ENCODE data around the gene TBC1D9B.

The TBC1D9B gene

GRCh38 chr5:179833056-179833708 is 74.5 kb downstream of the TBC1D9B start:
- Histone ChIP-seq H3K27ac (ENCODE audit: low read depth, low read length) (no peak overlapping the region), H3K4me1 (ENCODE audit: control insufficient read depth, insufficient read depth, low read length) (no peaks in the 10 kb centered on the region)

GRCh38 chr5:179832039-179832745 is 75.5 kb downstream of the TBC1D9B start:
- no peaks in the 10 kb centered on the region for H3K27me3 ChIP-seq (ENCODE audit: control insufficient read depth, insufficient read depth, low read length)
- no peaks in the 10 kb centered on the region for H3K4me1 ChIP-seq (ENCODE audit: control insufficient read depth, insufficient read depth, low read length)
- H3K36me3 ChIP-seq (ENCODE audit: control insufficient read depth, insufficient read depth, low read length) = peaks cover 54% of the 10 kb centered on the region
- H3K27ac ChIP-seq (ENCODE audit: low read depth, low read length) = no peak overlapping the region
- H3K4me3 ChIP-seq (ENCODE audit: low read length) = no peak overlapping the region
- no peak overlapping the region for H3K9ac ChIP-seq (ENCODE audit: low read length)

More at GRCh38 chr5:179833056-179833708, 74.5 kb downstream of the TBC1D9B start:
- no peak overlapping the region for H3K4me3 ChIP-seq (ENCODE audit: low read length)
- H3K27me3 ChIP-seq (ENCODE audit: control insufficient read depth, insufficient read depth, low read length) = no peaks in the 10 kb centered on the region
- peaks cover 58% of the 10 kb centered on the region for H3K36me3 ChIP-seq (ENCODE audit: control insufficient read depth, insufficient read depth, low read length)
- H3K9ac ChIP-seq (ENCODE audit: low read length) = no peak overlapping the region

DNA sequence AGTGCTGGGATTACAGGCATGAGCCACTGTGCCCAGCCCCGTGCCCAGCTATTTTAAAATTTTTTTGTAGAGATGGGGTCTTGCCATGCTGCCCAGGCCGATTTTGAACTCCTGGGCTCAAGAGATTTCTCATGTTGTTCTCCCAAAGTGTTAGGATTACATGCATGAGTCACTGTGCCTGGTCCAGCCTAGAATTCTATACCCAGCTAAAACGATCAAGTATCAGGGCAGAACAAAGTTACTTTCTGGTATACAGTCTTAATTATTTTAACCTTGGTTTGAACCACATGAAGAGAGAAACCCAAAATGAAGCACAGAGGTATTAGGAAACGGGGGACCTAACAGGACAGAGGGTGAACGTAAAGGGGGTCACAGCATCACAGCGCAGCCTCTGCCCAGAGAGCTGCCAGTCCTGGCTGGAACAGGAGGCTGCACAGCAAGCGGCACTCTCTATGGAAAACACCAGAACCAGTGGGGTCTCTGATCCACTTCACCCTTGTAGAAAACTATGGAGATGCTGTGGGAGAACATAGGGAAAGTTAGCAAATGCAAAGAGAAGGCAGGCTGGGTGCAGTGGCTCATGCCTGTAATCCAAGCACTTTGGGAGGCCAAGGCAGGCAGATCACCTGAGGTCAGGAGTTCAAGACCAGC is 76.8 kb downstream of the TBC1D9B start:
- no peak overlapping the region for H3K27ac ChIP-seq (ENCODE audit: low read depth, low read length)
- H3K9ac ChIP-seq (ENCODE audit: low read length) = no peak overlapping the region
- no peaks in the 10 kb centered on the region for H3K27me3 ChIP-seq (ENCODE audit: control insufficient read depth, insufficient read depth, low read length)
- H3K4me1 ChIP-seq (ENCODE audit: control insufficient read depth, insufficient read depth, low read length) = no peaks in the 10 kb centered on the region
- peaks cover 44% of the 10 kb centered on the region for H3K36me3 ChIP-seq (ENCODE audit: control insufficient read depth, insufficient read depth, low read length)
- H3K4me3 ChIP-seq (ENCODE audit: low read length) = no peak overlapping the region

DNA sequence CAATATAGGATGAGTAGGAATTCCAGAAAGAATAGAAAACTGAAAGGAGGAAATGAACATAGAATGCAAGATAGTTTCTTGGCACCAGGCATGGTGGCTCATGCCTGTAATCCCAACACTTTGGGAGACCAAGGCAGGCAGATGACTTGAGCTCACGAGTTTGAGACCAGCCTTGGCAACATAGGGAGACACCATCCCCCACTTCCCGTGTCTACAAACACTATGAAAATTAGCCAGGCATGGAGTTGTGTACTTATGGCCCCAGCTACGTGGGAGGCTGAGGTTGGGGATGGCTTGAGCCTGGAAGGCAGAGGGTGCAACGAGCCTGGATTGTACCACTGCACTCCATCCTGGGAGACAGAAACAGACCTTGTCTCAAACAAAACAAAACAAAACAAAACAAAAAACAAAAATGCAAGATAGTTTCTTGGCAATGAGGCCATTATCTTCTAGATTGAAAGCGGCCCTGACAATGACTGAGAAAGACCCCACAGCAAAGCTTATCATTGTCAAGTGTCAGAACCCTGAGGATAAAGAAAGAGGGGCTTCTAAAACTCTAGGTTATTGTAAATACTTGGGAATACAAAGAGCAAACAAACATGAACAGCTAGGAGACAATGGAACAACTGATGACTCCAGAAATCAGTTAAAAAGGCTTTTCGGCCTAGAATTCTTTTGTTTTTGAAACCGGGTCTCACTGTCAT is 77.8 kb downstream of the TBC1D9B start:
- no peak overlapping the region for H3K4me3 ChIP-seq (ENCODE audit: low read length)
- peaks cover 54% of the 10 kb centered on the region for H3K36me3 ChIP-seq (ENCODE audit: control insufficient read depth, insufficient read depth, low read length)
- H3K27me3 ChIP-seq (ENCODE audit: control insufficient read depth, insufficient read depth, low read length) = no peaks in the 10 kb centered on the region
- H3K27ac ChIP-seq (ENCODE audit: low read depth, low read length) = no peak overlapping the region
- no peaks in the 10 kb centered on the region for H3K4me1 ChIP-seq (ENCODE audit: control insufficient read depth, insufficient read depth, low read length)
- H3K9ac ChIP-seq (ENCODE audit: low read length) = no peak overlapping the region

- no peak overlapping the region for H3K27ac ChIP-seq (ENCODE audit: low read depth, low read length)
- H3K27me3 ChIP-seq (ENCODE audit: control insufficient read depth, insufficient read depth, low read length) = no peaks in the 10 kb centered on the region
- peaks cover 63% of the 10 kb centered on the region for H3K36me3 ChIP-seq (ENCODE audit: control insufficient read depth, insufficient read depth, low read length)
- H3K9ac ChIP-seq (ENCODE audit: low read length) = no peak overlapping the region
- H3K4me1 ChIP-seq (ENCODE audit: control insufficient read depth, insufficient read depth, low read length) = no peaks in the 10 kb centered on the region
- no peak overlapping the region for H3K4me3 ChIP-seq (ENCODE audit: low read length)
Measured at GRCh38 chr5:179828756-179829421, 78.8 kb downstream of the TBC1D9B start.

DNA sequence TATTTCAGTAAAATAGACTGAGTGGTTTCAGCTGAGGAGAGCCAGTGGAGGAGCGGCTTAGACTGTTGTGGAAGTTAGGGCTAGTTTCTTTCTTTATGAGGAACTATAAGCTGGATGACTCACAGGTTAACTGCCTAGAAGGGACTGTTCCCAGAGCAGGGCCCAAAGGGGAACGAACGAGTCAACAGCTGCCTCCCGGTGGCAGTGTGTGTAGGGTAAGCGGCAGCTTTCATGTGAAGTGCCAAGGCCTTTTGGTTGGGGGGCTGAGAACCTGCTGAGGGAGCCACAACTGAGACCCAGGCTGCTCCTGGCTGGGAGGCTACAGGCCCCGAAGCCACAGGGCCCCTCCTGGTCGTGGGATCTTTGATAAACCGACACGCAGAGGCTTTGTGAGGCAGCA is 80.0 kb downstream of the TBC1D9B start:
- H3K4me1 ChIP-seq (ENCODE audit: control insufficient read depth, insufficient read depth, low read length) = peaks cover 5% of the 10 kb centered on the region
- no peak overlapping the region for H3K4me3 ChIP-seq (ENCODE audit: low read length)
- H3K9ac ChIP-seq (ENCODE audit: low read length) = no peak overlapping the region
- H3K27ac ChIP-seq (ENCODE audit: low read depth, low read length) = no peak overlapping the region
- H3K36me3 ChIP-seq (ENCODE audit: control insufficient read depth, insufficient read depth, low read length) = peaks cover 63% of the 10 kb centered on the region
- no peaks in the 10 kb centered on the region for H3K27me3 ChIP-seq (ENCODE audit: control insufficient read depth, insufficient read depth, low read length)

- no peak overlapping the region for H3K27ac ChIP-seq (ENCODE audit: low read depth, low read length)
- H3K36me3 ChIP-seq (ENCODE audit: control insufficient read depth, insufficient read depth, low read length) = peaks cover 49% of the 10 kb centered on the region
- no peaks in the 10 kb centered on the region for H3K27me3 ChIP-seq (ENCODE audit: control insufficient read depth, insufficient read depth, low read length)
Measured at GRCh38 chr5:179825655-179826182, 82.0 kb downstream of the TBC1D9B start.

GRCh38 chr5:179824745-179825112 is 83.0 kb downstream of the TBC1D9B start:
- Histone ChIP-seq H3K9ac (ENCODE audit: low read length) (no peak overlapping the region), H3K36me3 (ENCODE audit: control insufficient read depth, insufficient read depth, low read length) (peaks cover 42% of the 10 kb centered on the region), H3K4me1 (ENCODE audit: control insufficient read depth, insufficient read depth, low read length) (peaks cover 20% of the 10 kb centered on the region), H3K4me3 (ENCODE audit: low read length) (no peak overlapping the region), H3K27me3 (ENCODE audit: control insufficient read depth, insufficient read depth, low read length) (no peaks in the 10 kb centered on the region), H3K27ac (ENCODE audit: low read depth, low read length) (no peak overlapping the region)

More at GRCh38 chr5:179825655-179826182, 82.0 kb downstream of the TBC1D9B start:
- H3K9ac ChIP-seq (ENCODE audit: low read length) = no peak overlapping the region
- H3K4me1 ChIP-seq (ENCODE audit: control insufficient read depth, insufficient read depth, low read length) = peaks cover 13% of the 10 kb centered on the region
- H3K4me3 ChIP-seq (ENCODE audit: low read length) = no peak overlapping the region

- H3K27ac ChIP-seq (ENCODE audit: low read depth, low read length) = no peak overlapping the region
- H3K4me3 ChIP-seq (ENCODE audit: low read length) = no peak overlapping the region
- H3K9ac ChIP-seq (ENCODE audit: low read length) = no peak overlapping the region
- peaks cover 38% of the 10 kb centered on the region for H3K36me3 ChIP-seq (ENCODE audit: control insufficient read depth, insufficient read depth, low read length)
- peaks cover 25% of the 10 kb centered on the region for H3K4me1 ChIP-seq (ENCODE audit: control insufficient read depth, insufficient read depth, low read length)
- no peaks in the 10 kb centered on the region for H3K27me3 ChIP-seq (ENCODE audit: control insufficient read depth, insufficient read depth, low read length)
Measured at GRCh38 chr5:179823937-179824744, 83.6 kb downstream of the TBC1D9B start.

DNA sequence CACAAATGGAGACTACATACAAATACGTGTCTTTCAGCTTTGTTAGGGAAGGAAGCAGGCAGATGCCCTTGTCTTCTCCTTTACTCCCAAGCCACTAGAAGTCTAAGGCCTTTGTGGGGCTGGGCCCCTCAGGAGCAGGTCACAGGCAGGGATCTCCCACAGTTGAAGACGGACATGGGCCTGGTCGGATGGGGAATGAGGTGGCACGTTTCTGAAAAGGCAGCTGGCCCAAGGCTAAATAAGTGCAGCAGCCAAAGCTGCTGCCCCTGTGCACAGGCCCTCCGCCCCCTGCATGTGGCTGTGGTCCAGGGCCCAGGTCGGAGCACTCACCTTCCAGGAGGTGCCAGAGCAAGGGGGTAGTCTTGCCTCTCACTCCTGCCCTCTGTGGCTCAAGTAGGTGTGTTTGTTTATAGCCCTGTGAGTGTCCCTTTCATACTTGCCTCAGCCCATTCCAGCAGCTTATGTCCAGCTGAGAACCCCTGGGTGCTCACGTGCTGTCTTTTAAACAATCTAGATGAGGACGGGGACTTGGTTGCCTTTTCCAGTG is 85.2 kb downstream of the TBC1D9B start:
- peaks cover 32% of the 10 kb centered on the region for H3K4me1 ChIP-seq (ENCODE audit: control insufficient read depth, insufficient read depth, low read length)
- peak overlapping the region; percentile 0 for H3K9ac ChIP-seq (ENCODE audit: low read length)
- H3K36me3 ChIP-seq (ENCODE audit: control insufficient read depth, insufficient read depth, low read length) = peaks cover 32% of the 10 kb centered on the region
- no peak overlapping the region for H3K27ac ChIP-seq (ENCODE audit: low read depth, low read length)
- H3K4me3 ChIP-seq (ENCODE audit: low read length) = peak overlapping the region; percentile 89
- no peaks in the 10 kb centered on the region for H3K27me3 ChIP-seq (ENCODE audit: control insufficient read depth, insufficient read depth, low read length)

GRCh38 chr5:179822059-179822432 is 85.7 kb downstream of the TBC1D9B start:
- peaks cover 31% of the 10 kb centered on the region for H3K36me3 ChIP-seq (ENCODE audit: control insufficient read depth, insufficient read depth, low read length)
- no peak overlapping the region for H3K27ac ChIP-seq (ENCODE audit: low read depth, low read length)
- peak overlapping the region; percentile 0 for H3K9ac ChIP-seq (ENCODE audit: low read length)
- no peaks in the 10 kb centered on the region for H3K27me3 ChIP-seq (ENCODE audit: control insufficient read depth, insufficient read depth, low read length)
- H3K4me3 ChIP-seq (ENCODE audit: low read length) = peak overlapping the region; percentile 89
- peaks cover 32% of the 10 kb centered on the region for H3K4me1 ChIP-seq (ENCODE audit: control insufficient read depth, insufficient read depth, low read length)

All from rectal smooth muscle tissue (tissue), 1 donor.